Hepatocyte (in vitro differentiated cells): ENCODE data around the gene MIX23. TPM values are rescaled to one million over a fixed set of nuclear protein-coding genes. Genes with fewer than 3 reads are reported as not detected.

Experiments used
- DNase-seq: peaks from one replicate; pipeline ENCODE4 v3.0.0-alpha.2; 2016; ENCODE audit warnings: low spot score
- H2AFZ ChIP-seq: fragments of 200-600 bp; sonication (generic); 2 replicates; pipeline ENCODE4 v1.6.0; 2016; ENCODE audit warnings: antibody characterized with exemption, mild to moderate bottlenecking
- H3K27ac ChIP-seq: fragments of 200-600 bp; sonication (generic); 2 replicates; pipeline ENCODE4 v1.5.1; 2016; ENCODE audit warnings: mild to moderate bottlenecking
- H3K27me3 ChIP-seq: fragments of 200-600 bp; sonication (generic); 2 replicates; pipeline ENCODE4 v1.6.1; 2016
- H3K36me3 ChIP-seq: fragments of 200-600 bp; sonication (generic); replicated peaks from 2 replicates; pipeline ENCODE4 v1.5.1; 2016; ENCODE audit warnings: low read depth; ENCODE audit not compliant: insufficient read depth
- H3K4me1 ChIP-seq: fragments of 200-600 bp; sonication (generic); 2 replicates; pipeline ENCODE4 v1.5.1; 2016; ENCODE audit warnings: mild to moderate bottlenecking, moderate library complexity; ENCODE audit not compliant: insufficient read depth
- H3K4me2 ChIP-seq: fragments of 200-600 bp; sonication (generic); 2 replicates; pipeline ENCODE4 v1.6.0; 2016
- H3K4me3 ChIP-seq: fragments of 200-600 bp; sonication (generic); 2 replicates; pipeline ENCODE4 v1.5.1; 2016; ENCODE audit warnings: mild to moderate bottlenecking
- H3K79me2 ChIP-seq: fragments of 200-600 bp; sonication (generic); 2 replicates; pipeline ENCODE4 v1.6.0; 2017; ENCODE audit warnings: mild to moderate bottlenecking
- H3K9me2 ChIP-seq: fragments of 200-600 bp; sonication (generic); replicated peaks from 2 replicates; pipeline ENCODE4 v1.6.0; 2017; ENCODE audit warnings: mild to moderate bottlenecking; ENCODE audit not compliant: insufficient read depth
- H3K9me3 ChIP-seq: fragments of 200-600 bp; sonication (generic); 2 replicates; pipeline ENCODE4 v1.5.1; 2016; ENCODE audit warnings: low read depth, mild to moderate bottlenecking
- H4K20me1 ChIP-seq: fragments of 200-600 bp; sonication (generic); 2 replicates; pipeline ENCODE4 v1.6.0; 2016; ENCODE audit warnings: mild to moderate bottlenecking; ENCODE audit not compliant: insufficient read depth, poor library complexity, severe bottlenecking
- EZH2 ChIP-seq: fragments of 200-600 bp; sonication (generic); IDR thresholded peaks from 2 replicates; pipeline ENCODE4 v1.6.1; 2016; ENCODE audit warnings: antibody characterized with exemption, mild to moderate bottlenecking, borderline replicate concordance
- EZH2phosphoT487 ChIP-seq: fragments of 200-600 bp; sonication (generic); IDR thresholded peaks from one replicate; pipeline ENCODE4 v1.6.1; 2018; ENCODE audit warnings: antibody characterized with exemption, mild to moderate bottlenecking, low read depth, moderate library complexity; ENCODE audit not compliant: unreplicated experiment, severe bottlenecking
- WGBS: methylation state at CpG from one replicate; pipeline ENCODE4 v1.1.6; 2016; ENCODE audit warnings: low lambda C conversion rate; ENCODE audit errors: missing lambda C conversion rate; 5-methylcytosine and 5-hydroxymethylcytosine counted together
- polyA plus RNA-seq: library from polyadenylated mRNA; unstranded; fragments of >200 nt; fragmentation: Nextera tagmentation; extraction: Ambion mirVana; gene quantifications from 2 replicates; pipeline ENCODE4 v1.2.1, GENCODE V29; 2016
- total RNA-seq: library from RNA; depleted of rRNA; stranded (reverse); fragments of >200 nt; gene quantifications from 2 replicates; pipeline ENCODE4 v1.2.3, GENCODE V29; 2014
- TF ChIP-seq, protein P1 (sequence below): fragments of 200-600 bp; sonication (generic); IDR thresholded peaks from 2 replicates; pipeline ENCODE4 v1.5.1; 2016; ENCODE audit warnings: antibody characterized with exemption, mild to moderate bottlenecking; ENCODE audit not compliant: poor library complexity

The MIX23 gene
- total and polyA plus RNA-seq, 2 experiments from 2014 or later: 42.0 to 46.4 TPM

- Histone ChIP-seq H3K27ac (no peak overlapping the region), H2AFZ (no peak overlapping the region), H3K9me2 (no peaks in the 10 kb centered on the region), H3K4me3 (no peak overlapping the region), H3K36me3 (no peaks in the 10 kb centered on the region), H3K27me3 (no peaks in the 10 kb centered on the region), H4K20me1 (no peaks in the 10 kb centered on the region), H3K4me1 (no peaks in the 10 kb centered on the region), H3K4me2 (no peak overlapping the region), H3K79me2 (no peaks in the 10 kb centered on the region), H3K9me3 (no peaks in the 10 kb centered on the region)
- no peak for DNase-seq
- WGBS: 95% methylated on average over 1 of the region's 1 CpG
- TF ChIP-seq EZH2phosphoT487 (no peak), EZH2 (no peak)
- TF ChIP-seq, protein P1, sequence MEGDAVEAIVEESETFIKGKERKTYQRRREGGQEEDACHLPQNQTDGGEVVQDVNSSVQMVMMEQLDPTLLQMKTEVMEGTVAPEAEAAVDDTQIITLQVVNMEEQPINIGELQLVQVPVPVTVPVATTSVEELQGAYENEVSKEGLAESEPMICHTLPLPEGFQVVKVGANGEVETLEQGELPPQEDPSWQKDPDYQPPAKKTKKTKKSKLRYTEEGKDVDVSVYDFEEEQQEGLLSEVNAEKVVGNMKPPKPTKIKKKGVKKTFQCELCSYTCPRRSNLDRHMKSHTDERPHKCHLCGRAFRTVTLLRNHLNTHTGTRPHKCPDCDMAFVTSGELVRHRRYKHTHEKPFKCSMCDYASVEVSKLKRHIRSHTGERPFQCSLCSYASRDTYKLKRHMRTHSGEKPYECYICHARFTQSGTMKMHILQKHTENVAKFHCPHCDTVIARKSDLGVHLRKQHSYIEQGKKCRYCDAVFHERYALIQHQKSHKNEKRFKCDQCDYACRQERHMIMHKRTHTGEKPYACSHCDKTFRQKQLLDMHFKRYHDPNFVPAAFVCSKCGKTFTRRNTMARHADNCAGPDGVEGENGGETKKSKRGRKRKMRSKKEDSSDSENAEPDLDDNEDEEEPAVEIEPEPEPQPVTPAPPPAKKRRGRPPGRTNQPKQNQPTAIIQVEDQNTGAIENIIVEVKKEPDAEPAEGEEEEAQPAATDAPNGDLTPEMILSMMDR: no peak
These were observed 29.1 kb downstream of the MIX23 start for GRCh38 chr3:122353893-122354401.

DNA sequence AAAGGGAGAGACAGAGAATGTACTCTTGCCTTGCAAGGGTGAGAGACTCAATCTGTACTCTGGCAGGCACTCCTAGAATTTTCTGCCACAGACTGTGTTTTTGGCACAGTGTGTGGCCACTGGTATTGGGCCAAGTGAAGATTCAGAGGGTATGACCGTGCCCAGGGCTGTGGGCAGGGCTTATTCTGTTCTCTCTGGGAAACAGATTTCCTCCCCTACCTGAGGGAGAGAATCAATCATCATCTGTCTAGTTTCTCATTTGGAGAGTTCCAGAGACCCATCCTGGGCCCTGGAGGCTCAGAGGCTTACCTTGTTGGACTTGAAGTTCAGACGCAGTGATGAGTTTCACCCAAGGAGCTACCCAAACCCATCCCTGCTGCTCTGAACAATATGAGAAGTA is 29.8 kb downstream of the MIX23 start:
- Histone ChIP-seq H2AFZ (no peak overlapping the region), H3K27ac (no peak overlapping the region), H3K36me3 (no peaks in the 10 kb centered on the region), H3K4me3 (no peak overlapping the region), H3K4me1 (no peaks in the 10 kb centered on the region), H4K20me1 (no peaks in the 10 kb centered on the region), H3K79me2 (no peaks in the 10 kb centered on the region), H3K27me3 (no peaks in the 10 kb centered on the region), H3K9me2 (no peaks in the 10 kb centered on the region), H3K4me2 (no peak overlapping the region), H3K9me3 (no peaks in the 10 kb centered on the region)
- DNase-seq: no peak
- WGBS: 67% methylated on average over 2 of the region's 2 CpGs
- TF ChIP-seq EZH2phosphoT487 (no peak), EZH2 (no peak)
- TF ChIP-seq, protein P1: no peak

DNA sequence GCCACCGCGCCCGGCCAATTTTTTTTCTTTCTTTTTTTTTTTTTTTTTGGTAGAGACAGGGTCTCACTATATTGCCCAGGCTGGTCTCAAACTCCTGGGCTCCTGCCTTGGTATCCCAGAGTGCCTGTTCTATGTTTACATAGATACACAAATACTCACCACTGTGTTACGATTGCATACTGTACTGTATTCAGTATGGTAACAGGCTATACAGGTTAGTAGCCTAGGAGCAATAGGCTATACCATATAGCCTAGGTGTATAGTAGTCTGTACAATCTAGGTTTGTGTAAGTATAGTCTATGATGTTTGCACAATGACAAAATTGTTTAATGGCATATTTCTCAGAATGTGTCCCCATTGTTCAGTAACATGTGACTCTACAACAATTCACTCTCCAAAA is 31.4 kb downstream of the MIX23 start:
- Histone ChIP-seq H3K4me2 (no peak overlapping the region), H3K9me2 (no peaks in the 10 kb centered on the region), H3K36me3 (no peaks in the 10 kb centered on the region), H3K4me1 (no peaks in the 10 kb centered on the region), H3K9me3 (no peaks in the 10 kb centered on the region), H3K27me3 (no peaks in the 10 kb centered on the region), H4K20me1 (no peaks in the 10 kb centered on the region), H3K79me2 (no peaks in the 10 kb centered on the region), H2AFZ (no peak overlapping the region), H3K4me3 (no peak overlapping the region), H3K27ac (no peak overlapping the region)
- WGBS: 93% methylated on average over 4 of the region's 4 CpGs
- DNase-seq: no peak
- no peak for TF ChIP-seq EZH2phosphoT487
- TF ChIP-seq, protein P1: no peak
- TF ChIP-seq EZH2: no peak
